NCI-H2196 treated with DMSO at 0.1 percent for 48 hours (cell line): ENCODE measurements around the gene ITGAD.

ENCODE experiments used
- DNase-seq: peaks from one replicate; lab custom pipeline; 2025; ENCODE audit not compliant: unreplicated experiment; lab: John Stamatoyannopoulos, UW

Gene ITGAD

GRCh38 chr16:31393056-31393455 lies at the start of gene ITGAD:
ITGAD (plus strand) TSS chr16:31393335; CDS start chr16:31393361, 26 bp downstream.
- no peak for DNase-seq

DNA sequence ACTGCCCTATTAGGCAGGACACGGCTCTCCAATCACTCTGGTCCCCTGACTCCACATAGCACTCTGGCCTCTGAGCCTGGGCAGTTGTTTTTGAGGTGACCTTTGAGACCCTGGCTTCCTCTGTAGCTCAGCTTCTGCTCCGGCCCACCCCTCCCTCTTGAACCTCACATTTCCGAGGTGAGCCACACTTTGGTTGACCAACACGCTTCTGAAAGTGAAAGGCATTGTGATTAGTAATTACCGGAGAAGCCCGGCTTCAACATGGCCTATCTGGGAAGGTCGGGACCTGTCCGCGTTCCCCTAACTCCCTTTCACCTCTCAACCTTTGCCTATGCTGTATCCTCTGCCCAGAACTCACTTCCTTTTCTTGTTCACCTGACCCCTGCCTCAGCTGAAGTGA lies 48.4 kb upstream of the ITGAD start:
- no peak for DNase-seq

- DNase-seq: no peak
Observed at GRCh38 chr16:31347445-31347844, 45.7 kb upstream of the ITGAD start.

GRCh38 chr16:31348579-31348978 lies 44.6 kb upstream of the ITGAD start:
- DNase-seq: no peak

DNA sequence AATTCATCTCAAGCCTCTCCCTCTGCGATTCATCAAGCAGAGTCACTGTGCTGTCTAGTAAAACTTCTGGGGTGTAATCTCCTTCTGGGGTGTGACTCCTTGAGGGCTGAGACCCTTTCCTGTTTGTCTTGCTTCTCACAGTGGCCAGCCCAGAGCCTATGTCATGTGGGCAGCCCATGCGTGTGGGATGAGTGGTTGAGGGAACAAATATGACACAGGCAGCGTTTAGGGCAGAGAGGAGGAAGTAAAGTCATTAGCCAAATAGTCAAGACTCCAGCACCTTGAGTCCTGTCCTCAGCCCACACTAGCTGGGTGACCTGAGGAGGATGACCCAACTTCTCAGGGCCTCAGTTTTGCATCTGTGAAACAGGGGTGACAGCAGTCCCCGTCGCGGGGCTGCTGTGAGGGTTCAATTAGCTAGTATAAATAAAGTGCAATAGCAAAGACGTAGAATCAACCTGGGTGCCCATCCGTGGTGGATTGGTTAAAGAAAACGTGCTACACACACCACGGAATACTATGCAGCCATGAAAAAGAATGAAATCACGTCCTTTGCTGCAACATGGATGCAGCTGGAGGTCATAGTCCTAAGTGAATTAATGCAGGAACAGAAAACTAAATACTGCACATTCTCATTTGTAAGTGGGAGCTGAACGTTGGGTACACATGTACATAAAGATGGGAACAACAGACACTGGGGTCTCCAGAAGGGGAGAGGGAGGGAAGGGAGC lies 42.7 kb upstream of the ITGAD start:
- no peak for DNase-seq

- DNase-seq: no peak
Observed at GRCh38 chr16:31351246-31351941, 41.7 kb upstream of the ITGAD start.

DNA sequence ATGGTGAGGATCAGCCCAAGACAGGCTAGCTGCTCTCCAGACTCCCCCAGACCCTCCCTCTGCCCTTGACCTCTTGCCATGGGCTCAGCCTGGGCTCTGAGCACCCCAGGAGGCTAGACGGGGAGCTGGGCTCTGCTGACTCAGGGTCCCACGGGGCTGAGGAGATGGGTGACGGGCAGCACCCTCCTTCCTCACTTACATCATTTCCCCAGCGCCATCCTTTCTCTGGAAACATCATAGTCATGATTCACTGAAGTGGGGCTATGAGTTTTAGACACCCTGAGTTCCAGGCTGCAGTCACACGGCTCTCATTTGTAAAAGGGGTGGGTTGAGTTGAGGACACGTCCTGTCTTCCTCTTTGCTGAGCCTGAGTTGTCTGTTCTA lies 41.2 kb upstream of the ITGAD start:
- DNase-seq: no peak

GRCh38 chr16:31352376-31353115 lies 40.6 kb upstream of the ITGAD start:
- no peak for DNase-seq

- no peak for DNase-seq
Observed at GRCh38 chr16:31354394-31355291, 38.5 kb upstream of the ITGAD start, which contains the start of gene ITGAX. ITGAX (plus strand) TSS chr16:31355176; CDS start chr16:31355255, 79 bp downstream.

- no peak for DNase-seq
Observed at GRCh38 chr16:31355431-31356100, 37.6 kb upstream of the ITGAD start.

- DNase-seq: no peak
Observed at GRCh38 chr16:31356566-31357323, 36.4 kb upstream of the ITGAD start.

DNA sequence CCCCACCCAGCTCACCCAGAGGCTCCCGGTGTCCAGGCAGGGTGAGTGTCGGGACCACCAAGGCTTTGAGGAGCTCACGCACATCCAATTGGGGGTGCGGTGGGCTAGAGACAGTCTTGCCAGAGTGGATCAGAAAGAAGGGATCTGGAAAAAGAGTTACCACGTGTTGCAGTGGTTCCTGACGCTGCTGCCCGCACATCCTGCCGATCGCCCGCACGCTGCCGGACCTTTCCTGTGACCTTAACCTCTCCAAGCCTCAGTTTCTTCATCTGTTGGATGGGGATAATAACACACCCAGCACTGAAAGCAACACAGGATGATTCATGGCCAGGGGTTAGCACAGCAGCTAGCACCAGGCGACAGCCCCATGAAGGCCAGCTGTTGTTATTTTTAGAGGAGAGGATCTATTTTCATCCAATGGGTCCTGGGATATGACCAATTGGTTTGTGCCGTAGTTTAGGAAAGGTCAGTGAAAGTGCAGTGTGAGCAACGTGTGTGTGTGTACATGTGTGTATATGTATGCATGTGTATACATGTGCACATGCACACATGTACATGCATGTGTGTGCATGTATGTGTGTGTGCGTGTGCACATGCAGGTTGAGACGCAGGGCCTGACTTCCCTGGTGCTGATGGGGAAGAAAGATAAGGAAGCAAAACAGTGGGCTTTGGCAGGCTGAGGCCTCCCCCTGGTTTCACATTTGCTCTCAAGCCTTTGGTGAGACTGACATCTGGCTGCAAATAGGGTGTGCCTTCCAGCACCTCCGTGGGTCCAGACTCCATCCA lies 35.6 kb upstream of the ITGAD start:
- DNase-seq: no peak

DNA sequence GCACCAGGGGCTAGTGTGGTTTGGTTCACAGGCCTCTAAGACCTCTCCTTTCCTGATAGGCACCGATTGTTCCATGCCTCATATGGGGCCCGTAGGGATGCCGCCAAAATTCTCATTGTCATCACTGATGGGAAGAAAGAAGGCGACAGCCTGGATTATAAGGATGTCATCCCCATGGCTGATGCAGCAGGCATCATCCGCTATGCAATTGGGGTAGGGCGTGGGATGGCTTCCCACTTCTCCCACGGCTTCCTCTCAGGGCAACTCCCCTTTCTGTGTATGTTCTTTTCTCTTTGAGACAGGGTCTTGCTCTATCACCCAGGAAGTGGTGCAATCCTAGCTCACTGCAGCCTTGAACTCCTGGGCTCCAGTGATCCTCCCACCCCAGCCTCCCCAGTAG lies 32.9 kb upstream of the ITGAD start:
- DNase-seq: no peak

DNA sequence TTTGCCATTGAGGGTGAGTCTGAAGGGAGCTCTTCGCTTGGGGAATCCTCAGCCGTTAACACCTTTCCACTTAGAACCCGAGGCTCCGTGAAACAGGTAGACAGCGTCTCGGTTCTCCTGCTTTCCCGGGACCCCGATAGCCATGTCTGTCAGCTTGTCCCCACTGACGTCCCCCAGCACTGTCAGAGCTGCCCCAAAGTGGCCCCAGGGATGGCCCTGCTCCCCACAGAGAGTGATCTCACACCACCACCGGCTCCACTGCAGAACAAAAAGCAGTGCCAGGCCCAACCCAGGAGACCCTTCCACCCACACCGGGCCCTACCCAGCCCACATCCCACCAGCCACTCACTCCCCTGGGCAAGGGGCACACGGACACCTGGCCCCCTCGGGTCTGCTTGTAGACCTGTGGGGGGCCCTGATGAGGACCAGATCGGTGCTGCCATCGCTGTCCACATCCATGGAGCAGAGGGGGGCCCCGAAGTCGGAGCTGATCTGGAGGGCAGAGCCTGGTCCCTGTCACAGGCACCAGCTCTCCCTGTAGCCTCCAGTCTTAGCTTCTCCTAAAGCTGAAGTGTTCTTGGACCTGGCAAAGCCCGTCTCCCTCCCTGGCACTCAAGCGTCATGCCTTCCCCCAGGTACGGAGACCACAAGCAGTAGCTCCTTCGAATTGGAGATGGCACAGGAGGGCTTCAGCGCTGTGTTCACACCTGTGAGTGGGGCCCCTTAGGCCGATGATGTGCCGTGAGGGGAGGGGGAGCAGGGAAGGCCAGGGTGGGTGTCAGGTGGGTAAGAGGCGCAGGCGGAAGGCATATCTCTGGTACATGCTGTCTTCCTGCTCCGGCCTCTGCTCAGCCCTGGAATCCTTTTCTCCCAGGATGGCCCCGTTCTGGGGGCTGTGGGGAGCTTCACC lies 31.7 kb upstream of the ITGAD start:
- no peak for DNase-seq

DNA sequence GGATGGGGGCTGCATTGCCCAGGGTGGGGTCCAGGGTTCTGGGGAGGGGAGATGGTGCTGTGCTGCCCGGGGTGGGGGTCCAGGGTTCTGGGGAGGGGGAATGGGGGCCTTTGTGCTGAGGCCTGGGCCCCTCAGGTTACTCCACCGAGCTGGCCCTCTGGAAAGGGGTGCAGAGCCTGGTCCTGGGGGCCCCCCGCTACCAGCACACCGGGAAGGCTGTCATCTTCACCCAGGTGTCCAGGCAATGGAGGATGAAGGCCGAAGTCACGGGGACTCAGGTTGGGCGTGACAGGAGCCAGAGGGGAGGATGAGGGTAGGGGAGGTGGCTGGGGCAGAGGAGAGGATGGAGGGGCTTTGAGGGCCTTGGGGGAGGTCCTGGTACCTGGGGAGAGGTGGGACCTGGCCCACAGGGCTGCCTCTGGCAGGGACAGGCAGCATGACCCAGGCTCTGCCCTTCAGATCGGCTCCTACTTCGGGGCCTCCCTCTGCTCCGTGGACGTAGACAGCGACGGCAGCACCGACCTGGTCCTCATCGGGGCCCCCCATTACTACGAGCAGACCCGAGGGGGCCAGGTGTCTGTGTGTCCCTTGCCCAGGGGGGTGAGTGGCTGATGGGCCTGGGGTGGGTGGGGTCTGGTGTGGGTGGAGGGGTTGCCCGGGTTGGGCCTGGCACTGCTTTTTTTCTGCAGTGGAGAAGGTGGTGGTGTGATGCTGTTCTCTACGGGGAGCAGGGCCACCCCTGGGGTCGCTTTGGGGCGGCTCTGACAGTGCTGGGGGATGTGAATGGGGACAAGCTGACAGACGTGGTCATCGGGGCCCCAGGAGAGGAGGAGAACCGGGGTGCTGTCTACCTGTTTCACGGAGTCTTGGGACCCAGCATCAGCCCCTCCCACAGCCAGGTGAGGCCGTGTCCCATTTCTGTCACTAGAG lies 30.4 kb upstream of the ITGAD start:
- DNase-seq: no peak

DNA sequence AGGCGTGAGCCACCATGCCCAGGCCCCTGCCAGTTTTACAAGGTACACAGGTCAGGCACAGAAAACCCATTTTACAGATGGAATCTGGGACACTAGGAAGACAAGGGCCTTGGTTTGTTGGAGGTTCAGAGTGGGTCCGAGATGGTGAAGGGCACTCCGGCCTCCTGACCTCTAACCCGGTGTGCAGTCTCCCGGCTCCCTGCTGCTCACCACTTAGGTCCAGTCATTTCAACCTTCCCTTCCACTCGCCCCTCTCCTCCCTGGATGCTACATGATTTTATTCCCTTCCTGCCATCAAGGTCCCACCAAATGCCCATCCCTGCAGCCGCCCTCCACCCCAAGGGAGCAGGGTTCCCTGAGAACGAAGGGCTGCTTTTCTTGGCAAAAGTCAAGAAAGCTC lies 29.4 kb upstream of the ITGAD start:
- DNase-seq: no peak

GRCh38 chr16:31364421-31364820 lies 28.7 kb upstream of the ITGAD start:
- DNase-seq: no peak
